UCSD-AML1 (cell line): ENCODE results near the gene ITPRID1.
"Not testable (repeated sequence)": the region's sequence is repeated elsewhere in the genome, so short reads cannot be mapped to it uniquely, and the experiment has no call there.

Source experiments
- DNase-seq: peaks from one replicate; lab custom pipeline; 2025; ENCODE audit not compliant: unreplicated experiment; lab: John Stamatoyannopoulos, UW

ITPRID1 gene

GRCh38 chr7:31516680-31517502 is 3.0 kb downstream of the ITPRID1 start:
- DNase-seq: no peak

DNA sequence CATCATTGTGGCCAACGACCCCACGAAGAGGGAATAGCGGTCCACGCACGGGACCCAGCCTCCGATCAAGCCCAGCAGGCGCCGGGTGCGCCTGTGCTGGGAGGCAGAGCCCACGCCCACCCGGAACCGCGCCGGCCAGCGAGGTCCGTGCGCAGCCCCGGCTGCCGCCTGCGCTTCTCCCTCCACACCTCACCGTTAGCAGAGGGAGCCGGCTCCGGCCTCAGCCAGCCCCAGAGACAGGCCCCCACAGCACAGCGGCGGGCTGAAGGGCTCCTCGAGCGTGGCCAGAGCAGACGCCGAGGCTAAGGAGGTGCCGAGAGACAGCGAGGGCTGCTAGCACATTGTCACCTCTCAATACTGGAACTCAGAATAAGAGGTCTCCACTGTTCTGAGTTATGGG is 3.6 kb downstream of the ITPRID1 start:
- no peak for DNase-seq

GRCh38 chr7:31518766-31519165 is 4.9 kb downstream of the ITPRID1 start:
- no peak for DNase-seq

- DNase-seq: no peak
Observed at GRCh38 chr7:31521336-31522010, 7.6 kb downstream of the ITPRID1 start.

DNA sequence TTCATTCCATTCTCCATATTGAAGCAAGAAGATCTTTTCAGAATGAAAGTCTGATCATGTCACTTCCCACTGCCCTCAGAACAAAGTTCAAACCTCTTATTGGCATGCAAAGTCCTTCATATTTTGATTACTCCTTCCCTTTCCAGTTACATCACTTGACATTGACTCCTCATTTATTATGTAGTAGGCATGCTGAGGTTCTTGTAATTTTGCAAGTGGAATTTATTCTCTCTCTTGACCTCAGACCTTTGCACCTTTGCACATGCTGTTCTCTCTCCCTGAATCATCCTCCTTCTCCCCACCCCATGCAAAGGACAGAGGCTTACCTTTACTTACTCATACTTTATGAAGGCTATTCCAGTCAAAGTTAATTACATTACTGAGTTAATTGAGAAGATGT is 13.0 kb downstream of the ITPRID1 start:
- no peak for DNase-seq

DNA sequence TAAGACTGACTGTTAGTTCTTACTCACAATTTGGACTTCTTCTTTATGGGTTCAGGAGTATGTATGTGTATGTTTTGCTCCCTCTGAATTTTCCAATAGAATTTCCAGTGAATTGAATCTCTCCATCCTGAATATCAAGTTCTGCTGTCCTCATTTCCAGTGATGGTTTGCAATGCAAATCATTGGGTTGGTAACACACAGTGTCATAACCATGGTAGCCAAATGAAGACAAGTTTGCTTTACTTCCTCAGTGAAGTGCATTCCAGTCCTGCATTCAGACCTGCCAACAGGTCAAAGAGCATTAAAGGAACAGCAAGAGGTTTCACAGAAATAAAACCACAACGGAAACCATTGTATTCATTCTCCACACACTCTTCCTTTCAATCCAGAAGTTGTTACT is 15.2 kb downstream of the ITPRID1 start:
- no peak for DNase-seq

DNA sequence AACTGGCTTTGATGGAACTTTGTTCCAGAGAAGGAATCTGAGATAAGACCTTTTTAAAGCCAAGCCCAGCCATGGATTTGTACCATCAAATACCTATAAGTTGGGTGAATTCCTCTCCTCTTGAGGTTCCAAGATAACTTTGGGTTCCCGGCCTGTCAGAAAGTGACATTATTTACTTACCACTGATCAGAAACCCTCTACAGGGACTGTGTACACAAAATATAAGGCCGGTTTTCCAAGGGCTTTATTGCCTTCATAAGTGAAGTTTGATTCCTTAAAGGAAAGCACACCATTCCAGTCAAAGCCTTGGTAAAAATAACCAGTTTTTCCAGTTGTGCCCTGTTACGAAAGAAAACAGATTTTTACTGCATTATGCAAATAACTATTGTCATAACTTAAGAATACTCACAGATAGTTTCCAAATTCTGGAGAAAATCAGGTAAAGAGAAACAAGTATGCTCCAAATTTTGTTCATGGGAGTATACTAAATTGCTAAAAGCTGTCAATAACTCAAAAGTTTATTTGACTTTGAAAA is 26.8 kb downstream of the ITPRID1 start:
- not testable (repeated sequence) for DNase-seq

GRCh38 chr7:31545549-31545948 is 31.7 kb downstream of the ITPRID1 start:
- DNase-seq: no peak

DNA sequence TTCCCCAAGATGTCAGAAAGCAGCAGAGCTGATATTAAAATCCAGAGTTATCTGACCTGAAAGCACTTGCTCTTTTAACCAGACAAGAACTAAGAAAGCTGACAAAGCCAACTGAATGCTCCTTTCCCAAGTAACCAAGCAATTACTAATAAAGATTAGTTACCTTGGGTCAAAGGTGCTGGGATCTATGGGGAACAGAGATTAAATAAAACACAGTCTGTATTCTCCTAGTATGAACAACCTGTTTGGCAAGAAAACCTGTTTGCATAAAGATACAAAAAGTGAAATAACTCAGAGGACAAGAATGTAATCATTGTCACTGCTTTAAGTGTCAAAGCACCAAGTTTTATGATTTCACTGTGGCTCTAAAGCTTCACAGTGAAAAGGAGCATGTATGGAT is 35.7 kb downstream of the ITPRID1 start:
- no peak for DNase-seq

- no peak for DNase-seq
Observed at GRCh38 chr7:31550432-31550831, 36.5 kb downstream of the ITPRID1 start.

- DNase-seq: no peak
Observed at GRCh38 chr7:31553661-31554081, 39.8 kb downstream of the ITPRID1 start.

DNA sequence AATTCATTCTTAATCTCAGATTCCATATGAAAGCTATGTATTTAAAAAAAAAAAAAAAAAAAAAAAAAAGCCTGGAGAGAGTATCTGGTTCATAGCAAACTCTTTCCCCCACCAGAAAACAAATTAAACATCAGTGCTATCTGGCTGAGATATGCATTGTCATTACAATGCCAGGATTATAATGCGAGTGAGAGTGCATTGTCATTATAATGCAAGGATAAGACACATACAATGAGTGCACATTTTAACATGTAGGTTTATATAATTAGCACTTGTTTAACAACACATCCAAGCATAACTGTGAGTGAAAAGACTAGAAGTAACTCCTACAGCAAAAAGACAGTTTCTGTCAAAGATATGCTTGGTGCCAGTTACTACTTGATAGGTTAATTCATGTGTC is 48.1 kb downstream of the ITPRID1 start:
- no peak for DNase-seq

DNA sequence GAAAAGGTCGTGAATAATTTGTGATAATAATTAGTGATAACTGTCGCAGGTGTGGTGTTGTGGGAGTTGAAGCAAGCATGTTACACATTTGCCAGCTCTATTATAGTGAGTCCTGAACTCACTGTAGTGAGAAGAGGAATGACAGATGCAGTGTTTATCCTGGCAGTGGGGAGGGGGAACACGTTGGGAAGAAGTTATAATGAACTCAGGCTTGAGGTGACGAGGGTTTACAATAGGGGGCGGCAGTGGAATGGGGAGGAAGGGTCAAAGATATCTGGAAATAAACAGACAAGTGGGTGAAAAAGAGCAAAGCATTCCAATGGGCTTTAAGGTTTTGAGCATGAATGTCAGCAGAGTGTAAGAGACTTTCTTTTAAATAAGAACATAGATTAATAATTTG is 49.6 kb downstream of the ITPRID1 start:
- no peak for DNase-seq

GRCh38 chr7:31563951-31564350 is 50.1 kb downstream of the ITPRID1 start:
- DNase-seq: no peak

DNA sequence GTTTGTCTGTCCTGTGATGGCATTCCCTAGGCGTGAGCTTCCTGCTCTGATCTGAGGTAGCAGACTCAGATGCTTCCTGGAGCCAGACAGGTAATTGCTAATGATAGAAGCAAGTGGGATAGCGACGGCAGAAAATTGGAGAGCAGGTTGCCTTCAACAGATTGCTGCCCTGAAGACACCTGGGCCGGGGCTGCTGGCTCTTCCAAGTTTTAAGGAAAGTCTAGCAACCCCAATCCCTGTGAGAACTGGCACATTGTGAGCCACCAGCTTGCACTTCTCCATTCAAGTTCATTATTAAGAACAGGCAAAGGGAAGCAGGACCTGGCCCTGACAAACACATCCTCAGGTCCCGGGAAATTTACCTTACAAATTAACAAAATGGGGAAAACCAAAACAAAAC is 50.8 kb downstream of the ITPRID1 start:
- no peak for DNase-seq

GRCh38 chr7:31569528-31569927 is 55.6 kb downstream of the ITPRID1 start:
- no peak for DNase-seq

GRCh38 chr7:31583526-31583925 is 69.6 kb downstream of the ITPRID1 start:
- no peak for DNase-seq

GRCh38 chr7:31583942-31584341 is 70.1 kb downstream of the ITPRID1 start:
- DNase-seq: no peak

- no peak for DNase-seq
Observed at GRCh38 chr7:31595390-31595789, 81.5 kb downstream of the ITPRID1 start.

DNA sequence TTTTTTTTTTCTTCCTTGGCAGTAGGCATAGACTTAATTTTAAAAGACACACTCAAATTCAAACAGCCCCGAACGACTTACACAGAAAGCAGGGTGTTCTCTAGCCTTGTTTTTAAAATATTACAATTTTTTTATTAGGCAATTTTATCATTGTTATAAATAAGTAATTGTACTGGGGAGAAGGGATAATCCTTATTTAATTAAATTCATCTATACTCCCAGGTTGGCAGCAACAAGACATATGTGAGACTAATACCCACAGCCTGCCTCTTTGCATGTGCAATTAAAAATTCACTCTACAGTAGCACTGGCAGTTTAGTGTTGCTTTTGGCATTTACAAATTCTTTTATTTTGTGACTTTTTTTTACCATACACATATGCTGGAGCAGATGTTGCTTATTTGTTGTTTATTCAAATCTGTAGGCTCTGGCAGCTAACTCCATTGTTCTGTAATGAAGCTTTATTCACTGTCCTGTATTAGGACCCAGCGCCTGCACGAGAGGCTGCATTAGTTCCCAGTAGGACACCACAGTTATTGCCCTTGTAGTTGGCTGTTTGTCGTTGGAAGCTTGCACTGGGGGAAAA is 88.2 kb downstream of the ITPRID1 start:
- no peak for DNase-seq

- DNase-seq: no peak
Observed at GRCh38 chr7:31603046-31603445, 89.2 kb downstream of the ITPRID1 start.

GRCh38 chr7:31613604-31614003 is 99.7 kb downstream of the ITPRID1 start:
- no peak for DNase-seq
